Endodermal cell (in vitro differentiated cells): Measurements from ENCODE around the gene NPTX1. TPM values are rescaled to one million over a fixed set of nuclear protein-coding genes. Genes with fewer than 3 reads are reported as not detected.
A peak's percentile ranks its signal among the peaks of the same experiment; 100 is the strongest.

Experiments
- DNase-seq: peaks from one replicate; pipeline ENCODE4 v3.0.0-alpha.2; 2017
- H3K27ac ChIP-seq: 2 replicates; pipeline ENCODE4 v1.5.1; 2013; ENCODE audit warnings: mild to moderate bottlenecking, low read depth, low read length, moderate library complexity
- H3K27me3 ChIP-seq: 2 replicates; pipeline ENCODE4 v1.6.1; 2013; ENCODE audit warnings: mild to moderate bottlenecking, low read length, moderate library complexity; ENCODE audit not compliant: insufficient read depth, control insufficient read depth, poor library complexity, severe bottlenecking
- H3K36me3 ChIP-seq: 2 replicates; pipeline ENCODE4 v1.7.0; 2013; ENCODE audit warnings: mild to moderate bottlenecking, low read length, moderate library complexity; ENCODE audit not compliant: control insufficient read depth, insufficient read depth
- H3K4me1 ChIP-seq: one replicate; pipeline ENCODE4 v1.7.0; 2013; ENCODE audit warnings: low read length; ENCODE audit not compliant: control insufficient read depth, insufficient read depth
- H3K4me3 ChIP-seq: 2 replicates; pipeline ENCODE4 v1.5.1; 2013; ENCODE audit warnings: mild to moderate bottlenecking, low read length, moderate library complexity
- H3K9ac ChIP-seq: 2 replicates; pipeline ENCODE4 v1.6.1; 2013; ENCODE audit warnings: mild to moderate bottlenecking, low read length, moderate library complexity; ENCODE audit not compliant: poor library complexity, severe bottlenecking; ENCODE audit errors: extremely low read depth
- H3K9me3 ChIP-seq: 2 replicates; pipeline ENCODE4 v1.6.1; 2013; ENCODE audit warnings: mild to moderate bottlenecking, low read length, moderate library complexity; ENCODE audit not compliant: control insufficient read depth
- H3K27ac Mint-ChIP-seq: 2 replicates; pipeline ENCODE4 v1.8.0; 2020; ENCODE audit warnings: mixed read lengths
- H3K27me3 Mint-ChIP-seq: 2 replicates; pipeline ENCODE4 v1.8.0; 2021; ENCODE audit warnings: mild to moderate bottlenecking, mixed read lengths; ENCODE audit not compliant: insufficient read depth
- H3K36me3 Mint-ChIP-seq: 2 replicates; pipeline ENCODE4 v1.8.0; 2020; ENCODE audit warnings: low read depth, mixed read lengths
- H3K4me1 Mint-ChIP-seq: 2 replicates; pipeline ENCODE4 v1.8.0; 2020; ENCODE audit warnings: mixed read lengths
- H3K4me3 Mint-ChIP-seq: 2 replicates; pipeline ENCODE4 v1.8.0; 2020; ENCODE audit warnings: mild to moderate bottlenecking, moderate library complexity, mixed read lengths
- H3K9me3 Mint-ChIP-seq: 2 replicates; pipeline ENCODE4 v1.8.0; 2020; ENCODE audit warnings: mild to moderate bottlenecking, mixed read lengths
- WGBS, 2 experiments: methylation state at CpG; one replicate each; pipeline versions ENCODE4 v1.1.5 to v1.1.7; 2013; ENCODE audit warnings: missing lambda C conversion rate in 2 of 2, mixed read lengths in 1 of 2; ENCODE audit not compliant: insufficient coverage in 1 of 2, insufficient read length in 1 of 2; 5-methylcytosine and 5-hydroxymethylcytosine counted together
- total RNA-seq, 2 donors: library from RNA; stranded (reverse); fragmentation: NEBNext Ultra II Directional in 1 of 2; extraction: Animal tissue kit (Norgen Biotek cat#: 25700) in 1 of 2; gene quantifications; 2 replicates in 1 of 2; 3 replicates in 1 of 2; pipeline ENCODE4 v1.2.1, GENCODE V29; 2021
- TF ChIP-seq, protein P1 (sequence below): fragments of 200-600 bp; sonication (generic); conservative IDR thresholded peaks from 2 replicates; pipeline ENCODE4 v1.5.0; 2021; ENCODE audit warnings: antibody characterized with exemption, mild to moderate bottlenecking

The NPTX1 gene
- total RNA-seq, 2 donors from 2014 or later = 0.24 to 2.3 TPM

DNA sequence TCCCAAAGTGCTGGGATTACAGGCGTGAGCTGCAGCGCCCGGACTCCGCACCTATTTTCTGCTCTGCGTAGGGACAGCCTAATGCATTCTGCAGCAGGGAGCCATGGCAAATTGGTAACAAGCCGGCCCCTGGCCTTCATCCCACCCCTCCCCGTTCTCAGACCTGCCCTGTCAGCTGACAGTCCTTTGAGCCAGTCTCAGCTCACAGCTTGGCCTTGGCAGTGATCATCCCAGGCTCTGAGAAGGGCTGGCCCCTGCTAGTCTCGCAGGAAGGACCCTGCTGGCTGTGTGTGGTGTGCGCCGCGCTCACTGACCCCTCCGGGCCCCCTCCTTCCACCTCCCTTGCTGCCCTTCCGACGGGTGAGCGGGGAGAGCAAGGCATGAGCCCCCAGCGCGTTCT is 10.3 kb upstream of the NPTX1 start:
- Mint-ChIP-seq H3K4me1 (peaks cover 17% of the 10 kb centered on the region), H3K36me3 (no peaks in the 10 kb centered on the region), H3K4me3 (no peak overlapping the region), H3K27ac (no peak overlapping the region), H3K27me3 (peaks cover 37% of the 10 kb centered on the region), H3K9me3 (no peaks in the 10 kb centered on the region)
- Histone ChIP-seq H3K4me3 (no peak overlapping the region), H3K36me3 (no peaks in the 10 kb centered on the region), H3K27ac (no peak overlapping the region), H3K4me1 (peaks cover 8% of the 10 kb centered on the region), H3K9me3 (no peaks in the 10 kb centered on the region), H3K9ac (no peak overlapping the region), H3K27me3 (peaks cover 17% of the 10 kb centered on the region)
- peak; percentile 85 for DNase-seq
- WGBS, 2 experiments = 65 to 80% methylated on average over 4 to 17 of the region's 17 CpGs
- TF ChIP-seq, protein P1, sequence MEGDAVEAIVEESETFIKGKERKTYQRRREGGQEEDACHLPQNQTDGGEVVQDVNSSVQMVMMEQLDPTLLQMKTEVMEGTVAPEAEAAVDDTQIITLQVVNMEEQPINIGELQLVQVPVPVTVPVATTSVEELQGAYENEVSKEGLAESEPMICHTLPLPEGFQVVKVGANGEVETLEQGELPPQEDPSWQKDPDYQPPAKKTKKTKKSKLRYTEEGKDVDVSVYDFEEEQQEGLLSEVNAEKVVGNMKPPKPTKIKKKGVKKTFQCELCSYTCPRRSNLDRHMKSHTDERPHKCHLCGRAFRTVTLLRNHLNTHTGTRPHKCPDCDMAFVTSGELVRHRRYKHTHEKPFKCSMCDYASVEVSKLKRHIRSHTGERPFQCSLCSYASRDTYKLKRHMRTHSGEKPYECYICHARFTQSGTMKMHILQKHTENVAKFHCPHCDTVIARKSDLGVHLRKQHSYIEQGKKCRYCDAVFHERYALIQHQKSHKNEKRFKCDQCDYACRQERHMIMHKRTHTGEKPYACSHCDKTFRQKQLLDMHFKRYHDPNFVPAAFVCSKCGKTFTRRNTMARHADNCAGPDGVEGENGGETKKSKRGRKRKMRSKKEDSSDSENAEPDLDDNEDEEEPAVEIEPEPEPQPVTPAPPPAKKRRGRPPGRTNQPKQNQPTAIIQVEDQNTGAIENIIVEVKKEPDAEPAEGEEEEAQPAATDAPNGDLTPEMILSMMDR = no peak

DNA sequence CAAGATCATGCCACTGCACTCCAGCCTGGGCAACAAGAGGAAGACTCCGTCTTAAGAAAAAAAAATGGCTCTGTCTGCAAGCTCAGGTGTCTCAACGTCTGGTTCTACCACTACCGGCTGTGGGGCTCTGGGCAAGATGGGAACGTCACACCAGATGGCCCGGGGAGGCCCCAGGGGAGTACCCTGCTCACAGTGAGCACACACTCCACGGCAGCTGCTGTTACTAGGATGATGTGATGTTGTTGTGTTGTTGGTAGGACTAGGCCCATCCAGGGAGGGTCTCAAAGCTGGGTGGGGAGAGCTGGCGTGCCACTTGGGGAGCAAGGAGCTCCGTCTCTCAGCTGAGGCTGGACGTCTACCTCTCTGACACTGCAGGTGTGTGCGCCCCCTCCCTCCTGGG is 9.4 kb upstream of the NPTX1 start:
- H3K4me1 ChIP-seq = peaks cover 5% of the 10 kb centered on the region
- H3K27ac ChIP-seq = no peak overlapping the region
- no peaks in the 10 kb centered on the region for H3K9me3 ChIP-seq
- H3K27me3 ChIP-seq = peaks cover 25% of the 10 kb centered on the region
- no peak overlapping the region for H3K4me3 Mint-ChIP-seq
- no peak for DNase-seq
- peaks cover 45% of the 10 kb centered on the region for H3K27me3 Mint-ChIP-seq
- H3K4me3 ChIP-seq = no peak overlapping the region
- H3K36me3 Mint-ChIP-seq = no peaks in the 10 kb centered on the region
- TF ChIP-seq, protein P1 = no peak
- 83 to 86% methylated on average over 5 to 10 of the region's 10 CpGs for WGBS, 2 experiments
- H3K27ac Mint-ChIP-seq = no peak overlapping the region
- peaks cover 17% of the 10 kb centered on the region for H3K4me1 Mint-ChIP-seq
- H3K9me3 Mint-ChIP-seq = no peaks in the 10 kb centered on the region
- no peak overlapping the region for H3K9ac ChIP-seq
- H3K36me3 ChIP-seq = no peaks in the 10 kb centered on the region

DNA sequence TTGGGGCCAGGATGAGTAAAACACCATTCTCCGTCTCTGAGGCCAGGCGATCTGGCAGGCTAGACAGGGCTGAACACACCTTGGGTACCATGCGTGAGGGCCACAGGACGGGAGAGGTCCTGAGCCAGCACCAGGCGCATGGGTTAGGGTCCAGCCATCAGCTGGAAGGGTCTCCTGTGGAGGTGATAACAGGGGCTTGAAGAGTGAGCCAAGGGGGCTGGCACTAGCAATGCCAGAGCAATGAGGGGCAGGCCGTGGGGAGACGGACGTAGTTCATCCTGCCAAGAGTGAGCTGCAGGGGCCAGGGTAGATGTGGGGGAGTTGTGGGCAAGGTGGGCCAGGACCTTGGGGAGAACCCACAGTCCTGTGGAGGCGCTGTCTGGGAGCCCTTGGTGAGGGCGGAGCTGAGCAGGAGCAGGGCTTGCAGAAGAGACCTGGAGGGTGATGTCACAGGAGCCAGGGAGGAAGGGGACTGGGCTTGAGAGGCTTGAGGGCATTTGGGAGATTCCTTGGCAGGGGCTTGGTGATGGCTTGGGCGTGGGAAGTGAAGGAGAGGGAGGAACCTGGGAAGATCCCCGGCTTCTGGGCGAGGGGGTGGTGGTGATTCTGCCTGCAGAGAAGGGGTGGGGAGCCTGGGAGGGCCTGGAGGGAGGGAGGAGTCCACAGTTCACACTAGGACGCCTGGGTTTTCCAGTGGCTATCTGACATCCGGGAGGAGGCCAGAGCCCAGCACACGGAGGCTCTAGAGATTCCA is 6.3 kb upstream of the NPTX1 start:
- WGBS, 2 experiments = 82 to 85% methylated on average over 11 to 16 of the region's 16 CpGs
- Mint-ChIP-seq H3K4me3 (no peak overlapping the region), H3K9me3 (no peaks in the 10 kb centered on the region), H3K27ac (no peak overlapping the region), H3K27me3 (peaks cover 65% of the 10 kb centered on the region), H3K4me1 (peaks cover 16% of the 10 kb centered on the region), H3K36me3 (no peaks in the 10 kb centered on the region)
- peaks cover 57% of the 10 kb centered on the region for H3K27me3 ChIP-seq
- peaks cover 4% of the 10 kb centered on the region for H3K4me1 ChIP-seq
- TF ChIP-seq, protein P1 = no peak
- peak; percentile 63 for DNase-seq
- no peaks in the 10 kb centered on the region for H3K9me3 ChIP-seq
- no peak overlapping the region for H3K27ac ChIP-seq
- no peak overlapping the region for H3K4me3 ChIP-seq
- H3K36me3 ChIP-seq = no peaks in the 10 kb centered on the region
- H3K9ac ChIP-seq = no peak overlapping the region
